Upper lobe of right lung (tissue), 1 donor: ENCODE measurements around the gene AFF1. TPM values are rescaled to one million over a fixed set of nuclear protein-coding genes. Genes with fewer than 3 reads are reported as not detected.

Source experiments
- ATAC-seq: fragments of 200-7000 bp; cut with Tn5 transposase; one replicate; pipeline ENCODE4 v1.9.1; 2020; ENCODE audit warnings: mild to moderate bottlenecking, moderate library complexity
- DNase-seq: peaks from one replicate; pipeline ENCODE4 v3.0.0-alpha.2; 2020
- H3K27ac ChIP-seq: fragments of 200-600 bp; one replicate; pipeline ENCODE4 v1.8.0; 2022
- H3K27me3 ChIP-seq: fragments of 200-600 bp; one replicate; pipeline ENCODE4 v1.8.0; 2022; ENCODE audit warnings: mild to moderate bottlenecking
- H3K36me3 ChIP-seq: fragments of 200-600 bp; one replicate; pipeline ENCODE4 v1.8.0; 2022
- H3K4me1 ChIP-seq: fragments of 200-600 bp; one replicate; pipeline ENCODE4 v1.8.0; 2022
- H3K4me3 ChIP-seq: fragments of 200-600 bp; one replicate; pipeline ENCODE4 v1.8.0; 2022; ENCODE audit warnings: mild to moderate bottlenecking
- H3K9me3 ChIP-seq: fragments of 200-600 bp; one replicate; pipeline ENCODE4 v1.8.0; 2022
- intact Hi-C: fragments of 100-400 bp; cut with DNase I; formaldehyde crosslinking; loops from one replicate; pipeline ENCODE4 v1.11.0; 2022
- total RNA-seq: library from RNA; stranded (reverse); fragmentation: NEBNext Ultra II Directional; extraction: Animal tissue kit (Norgen Biotek cat#: 25700); gene quantifications from one replicate; pipeline ENCODE4 v1.2.1, GENCODE V29; 2021
- TF ChIP-seq, protein P1 (sequence below): fragments of 200-600 bp; IDR thresholded peaks from one replicate; pipeline ENCODE4 v1.8.0; 2022; ENCODE audit warnings: antibody characterized with exemption
- donor health status: DM: no; HTN: yes; CAD: no; lungs with severe emphysema.

AFF1 gene
- total RNA-seq, 1 donor from 2014 or later: 103 TPM

DNA sequence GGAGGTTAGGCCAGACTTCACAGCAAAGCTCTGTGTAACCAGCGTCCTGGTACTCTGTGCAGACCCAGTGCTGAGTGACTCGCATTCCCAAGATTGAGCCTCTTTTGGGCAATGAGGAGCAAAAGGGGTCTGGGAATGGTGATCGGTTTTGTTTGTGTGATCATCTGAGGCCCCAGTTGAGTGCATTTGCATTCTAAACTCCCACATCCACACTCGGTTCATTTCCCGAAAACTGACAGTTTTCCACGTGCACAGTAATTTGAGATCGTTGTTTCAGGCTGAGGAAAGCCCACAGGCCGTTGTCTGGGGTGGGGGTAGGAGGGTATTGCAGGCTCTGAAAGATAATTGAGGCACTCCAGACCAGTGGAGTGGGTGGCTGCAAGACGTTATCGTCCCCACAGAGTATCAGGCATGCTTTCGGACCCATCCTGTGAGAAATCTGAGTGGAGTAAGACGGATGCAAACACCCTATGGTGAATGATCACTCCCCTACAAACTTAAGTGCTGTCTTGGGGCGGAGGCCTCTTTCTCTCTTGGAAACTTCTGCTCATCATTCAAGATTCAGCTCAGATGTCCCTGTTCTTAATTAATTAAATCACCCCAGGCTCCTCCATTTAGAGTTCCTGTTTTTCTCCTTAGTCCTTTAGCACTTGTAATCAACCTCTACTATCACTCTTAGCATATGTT is 96.1 kb downstream of the AFF1 start:
- Histone ChIP-seq H3K4me3 (no peak overlapping the region), H3K36me3 (no peaks in the 10 kb centered on the region), H3K27me3 (no peaks in the 10 kb centered on the region), H3K4me1 (peaks cover 85% of the 10 kb centered on the region), H3K27ac (peak overlapping the region; percentile 27), H3K9me3 (no peaks in the 10 kb centered on the region)
- intact Hi-C loops: no loop called here
- DNase-seq: no peak
- TF ChIP-seq, protein P1, sequence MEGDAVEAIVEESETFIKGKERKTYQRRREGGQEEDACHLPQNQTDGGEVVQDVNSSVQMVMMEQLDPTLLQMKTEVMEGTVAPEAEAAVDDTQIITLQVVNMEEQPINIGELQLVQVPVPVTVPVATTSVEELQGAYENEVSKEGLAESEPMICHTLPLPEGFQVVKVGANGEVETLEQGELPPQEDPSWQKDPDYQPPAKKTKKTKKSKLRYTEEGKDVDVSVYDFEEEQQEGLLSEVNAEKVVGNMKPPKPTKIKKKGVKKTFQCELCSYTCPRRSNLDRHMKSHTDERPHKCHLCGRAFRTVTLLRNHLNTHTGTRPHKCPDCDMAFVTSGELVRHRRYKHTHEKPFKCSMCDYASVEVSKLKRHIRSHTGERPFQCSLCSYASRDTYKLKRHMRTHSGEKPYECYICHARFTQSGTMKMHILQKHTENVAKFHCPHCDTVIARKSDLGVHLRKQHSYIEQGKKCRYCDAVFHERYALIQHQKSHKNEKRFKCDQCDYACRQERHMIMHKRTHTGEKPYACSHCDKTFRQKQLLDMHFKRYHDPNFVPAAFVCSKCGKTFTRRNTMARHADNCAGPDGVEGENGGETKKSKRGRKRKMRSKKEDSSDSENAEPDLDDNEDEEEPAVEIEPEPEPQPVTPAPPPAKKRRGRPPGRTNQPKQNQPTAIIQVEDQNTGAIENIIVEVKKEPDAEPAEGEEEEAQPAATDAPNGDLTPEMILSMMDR: no peak
- no peak for ATAC-seq

DNA sequence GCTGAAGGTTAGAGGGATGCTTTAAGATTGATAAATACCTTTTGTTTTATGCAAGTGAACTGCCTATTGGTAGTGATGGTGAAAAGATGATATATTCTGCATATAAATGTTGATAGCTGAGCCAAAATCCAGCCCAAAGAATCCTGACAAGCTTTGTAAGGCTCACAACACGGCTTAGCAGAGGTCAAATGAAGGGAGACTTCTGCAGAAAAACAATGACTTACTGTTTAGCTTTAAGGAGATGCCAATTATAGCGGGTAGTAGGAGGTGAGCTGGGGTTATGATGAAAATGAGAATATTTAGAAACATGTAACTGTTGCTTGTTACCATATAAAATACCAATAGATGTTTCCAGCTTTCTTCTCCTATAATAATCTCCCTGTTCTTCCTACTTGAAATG is 97.1 kb downstream of the AFF1 start:
- peak overlapping the region; percentile 27 for H3K27ac ChIP-seq
- intact Hi-C loops: no loop called here
- H3K4me3 ChIP-seq: no peak overlapping the region
- peaks cover 84% of the 10 kb centered on the region for H3K4me1 ChIP-seq
- TF ChIP-seq, protein P1: no peak
- H3K27me3 ChIP-seq: no peaks in the 10 kb centered on the region
- DNase-seq: no peak
- no peaks in the 10 kb centered on the region for H3K36me3 ChIP-seq
- ATAC-seq: no peak
- no peaks in the 10 kb centered on the region for H3K9me3 ChIP-seq

DNA sequence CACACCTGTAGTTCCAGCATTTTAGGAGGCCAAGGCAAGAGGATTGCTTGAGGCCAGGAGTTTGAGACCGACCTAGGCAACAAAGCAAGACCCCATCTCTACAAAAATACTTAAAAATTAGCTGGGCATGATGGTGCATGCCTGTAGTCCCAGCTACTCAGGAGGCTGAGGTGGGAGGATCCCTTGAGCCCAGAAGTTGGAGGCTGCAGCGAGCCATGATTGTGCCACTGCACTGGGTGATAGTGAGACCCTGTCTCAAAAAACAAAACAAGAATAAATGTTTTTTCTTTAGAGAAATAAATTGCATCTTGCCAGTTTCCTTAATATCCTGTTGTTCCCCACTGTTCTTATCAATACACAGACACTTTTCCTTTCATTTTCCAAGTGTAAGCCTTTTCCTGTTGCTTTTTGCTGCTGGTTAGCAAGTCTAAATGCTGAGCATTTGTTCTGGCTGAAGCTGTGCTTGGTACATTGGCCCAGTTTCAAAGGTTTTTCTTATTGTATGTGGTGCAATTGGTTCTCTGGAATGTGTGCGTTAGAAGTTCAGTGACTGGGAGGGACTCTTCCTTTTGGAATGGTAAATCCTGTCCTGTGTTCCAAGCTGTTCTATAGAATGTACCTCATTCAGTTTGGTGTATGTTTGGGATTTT is 98.2 kb downstream of the AFF1 start:
- Histone ChIP-seq H3K4me3 (no peak overlapping the region), H3K4me1 (peaks cover 81% of the 10 kb centered on the region), H3K27me3 (no peaks in the 10 kb centered on the region), H3K9me3 (no peaks in the 10 kb centered on the region), H3K27ac (peak overlapping the region; percentile 27), H3K36me3 (no peaks in the 10 kb centered on the region)
- intact Hi-C loops: no loop called here
- ATAC-seq: peak; percentile 37
- TF ChIP-seq, protein P1: no peak
- DNase-seq: no peak

DNA sequence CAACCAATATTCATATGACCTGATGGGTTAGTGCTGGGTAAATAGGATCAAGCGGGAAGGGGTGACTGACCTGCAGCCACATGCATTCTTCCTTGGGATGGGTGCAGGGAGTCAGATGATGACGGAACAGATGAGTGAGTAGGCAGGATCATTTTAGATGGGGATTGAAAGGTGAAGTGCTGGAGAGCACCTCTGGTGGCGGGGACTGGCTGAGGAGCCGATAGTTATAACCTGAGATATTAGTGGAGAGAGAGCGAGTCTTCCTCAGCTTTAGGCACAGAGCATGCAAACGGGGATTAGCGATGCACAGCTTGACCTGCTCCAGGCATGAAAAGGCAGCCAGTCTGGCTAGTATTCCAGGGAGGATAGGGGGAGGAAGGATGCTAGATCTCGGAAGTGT is 99.1 kb downstream of the AFF1 start:
- no peaks in the 10 kb centered on the region for H3K27me3 ChIP-seq
- no peak overlapping the region for H3K27ac ChIP-seq
- H3K4me3 ChIP-seq: no peak overlapping the region
- H3K9me3 ChIP-seq: no peaks in the 10 kb centered on the region
- ATAC-seq (no peak), DNase-seq (no peak)
- peaks cover 81% of the 10 kb centered on the region for H3K4me1 ChIP-seq
- intact Hi-C loops: no loop called here
- H3K36me3 ChIP-seq: no peaks in the 10 kb centered on the region
- TF ChIP-seq, protein P1: no peak

DNA sequence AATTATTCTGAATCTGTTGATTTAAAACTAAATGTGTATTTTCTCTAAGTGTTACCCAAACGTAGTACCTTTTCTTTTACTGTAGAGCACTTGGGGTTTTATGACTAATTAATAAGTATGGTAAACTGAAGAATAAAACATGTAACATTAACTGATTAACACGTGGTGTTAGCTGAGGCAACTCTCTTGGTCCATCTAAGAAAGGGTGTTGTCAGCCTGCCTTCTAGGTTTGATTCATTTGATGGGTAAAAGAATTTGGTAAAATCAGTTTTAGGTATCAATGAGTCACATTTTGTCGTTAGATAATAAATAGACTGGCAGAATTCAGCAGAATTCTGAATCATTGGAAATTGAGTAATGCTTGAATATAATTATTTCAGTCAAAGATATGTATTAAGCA is 99.7 kb downstream of the AFF1 start:
- Histone ChIP-seq H3K4me1 (peaks cover 81% of the 10 kb centered on the region), H3K4me3 (no peak overlapping the region), H3K9me3 (no peaks in the 10 kb centered on the region), H3K36me3 (no peaks in the 10 kb centered on the region), H3K27me3 (no peaks in the 10 kb centered on the region), H3K27ac (no peak overlapping the region)
- intact Hi-C loops: no loop called here
- no peak for ATAC-seq
- DNase-seq: no peak
- TF ChIP-seq, protein P1: no peak
